ENCODE measurements around the gene PRICKLE3.
"Not testable (repeated sequence)": the region's sequence is repeated elsewhere in the genome, so short reads cannot be mapped to it uniquely, and the experiment has no call there.

The PRICKLE3 gene

GRCh38 chrX:49153467-49153866 lies 32.7 kb downstream of the PRICKLE3 start:
- H3K79me2 ChIP-seq (ENCODE audit: insufficient read depth, low read length): no peaks in the 10 kb centered on the region
- no peaks in the 10 kb centered on the region for H3K9me3 ChIP-seq (ENCODE audit: insufficient read depth, low read length)
- H3K9ac ChIP-seq (ENCODE audit: low read length): no peak overlapping the region

GRCh38 chrX:49149291-49149690 lies 36.9 kb downstream of the PRICKLE3 start:
- not testable (repeated sequence) for H3K9me2 ChIP-seq (replicated peaks; ENCODE audit: insufficient read depth, low read length); H3K9me3 ChIP-seq (ENCODE audit: insufficient read depth, low read length); H3K27ac ChIP-seq (ENCODE audit: low read depth, low read length); H3K36me3 ChIP-seq (ENCODE audit: low read length); H3K9ac ChIP-seq (ENCODE audit: low read length); H3K79me2 ChIP-seq (ENCODE audit: insufficient read depth, low read length); H3K27me3 ChIP-seq (ENCODE audit: low read length); H3K4me3 ChIP-seq (ENCODE audit: insufficient read depth, low read length, poor library complexity, severe bottlenecking); H3K4me2 ChIP-seq (ENCODE audit: low read depth, low read length, poor library complexity, severe bottlenecking); H2AFZ ChIP-seq (ENCODE audit: low read depth, low read length, severe bottlenecking); H3F3A ChIP-seq (ENCODE audit: insufficient read depth); H4K20me1 ChIP-seq (ENCODE audit: low read depth, low read length)

More at GRCh38 chrX:49153467-49153866, 32.7 kb downstream of the PRICKLE3 start:
- Histone ChIP-seq H3K4me3 (ENCODE audit: insufficient read depth, low read length, poor library complexity, severe bottlenecking) (no peak overlapping the region), H3K27me3 (ENCODE audit: low read length) (no peaks in the 10 kb centered on the region), H3K9me2 (replicated peaks; ENCODE audit: insufficient read depth, low read length) (no peaks in the 10 kb centered on the region), H3K4me2 (ENCODE audit: low read depth, low read length, poor library complexity, severe bottlenecking) (no peak overlapping the region), H3K27ac (ENCODE audit: low read depth, low read length) (no peak overlapping the region), H2AFZ (ENCODE audit: low read depth, low read length, severe bottlenecking) (no peak overlapping the region), H3F3A (ENCODE audit: insufficient read depth) (no peaks in the 10 kb centered on the region), H4K20me1 (ENCODE audit: low read depth, low read length) (no peaks in the 10 kb centered on the region), H3K36me3 (ENCODE audit: low read length) (no peaks in the 10 kb centered on the region)
- no peak for TF ChIP-seq CTCF (IDR thresholded peaks at IDR 0.05; ENCODE audit: insufficient read depth, low read length, poor library complexity, severe bottlenecking)
- no peak for TF ChIP-seq EZH2phosphoT487 (conservative IDR thresholded peaks at IDR 0.05; ENCODE audit: low read length)

GRCh38 chrX:49148390-49149100 lies 37.6 kb downstream of the PRICKLE3 start:
- not testable (repeated sequence) for H2AFZ ChIP-seq (ENCODE audit: low read depth, low read length, severe bottlenecking); H3K4me2 ChIP-seq (ENCODE audit: low read depth, low read length, poor library complexity, severe bottlenecking); H3K79me2 ChIP-seq (ENCODE audit: insufficient read depth, low read length); H3K9me3 ChIP-seq (ENCODE audit: insufficient read depth, low read length); H3F3A ChIP-seq (ENCODE audit: insufficient read depth); H3K4me3 ChIP-seq (ENCODE audit: insufficient read depth, low read length, poor library complexity, severe bottlenecking); H3K27ac ChIP-seq (ENCODE audit: low read depth, low read length); H4K20me1 ChIP-seq (ENCODE audit: low read depth, low read length); H3K9ac ChIP-seq (ENCODE audit: low read length); H3K9me2 ChIP-seq (replicated peaks; ENCODE audit: insufficient read depth, low read length); H3K27me3 ChIP-seq (ENCODE audit: low read length); H3K36me3 ChIP-seq (ENCODE audit: low read length)

- H3K9me3 ChIP-seq (ENCODE audit: insufficient read depth, low read length): no peaks in the 10 kb centered on the region
- TF ChIP-seq EZH2phosphoT487 (conservative IDR thresholded peaks at IDR 0.05; ENCODE audit: low read length): no peak
- no peak for TF ChIP-seq CTCF (IDR thresholded peaks at IDR 0.05; ENCODE audit: insufficient read depth, low read length, poor library complexity, severe bottlenecking)
Observed at GRCh38 chrX:49147936-49148335, 38.2 kb downstream of the PRICKLE3 start.

More at GRCh38 chrX:49147936-49148335, 38.2 kb downstream of the PRICKLE3 start:
- Histone ChIP-seq H2AFZ (ENCODE audit: low read depth, low read length, severe bottlenecking) (no peak overlapping the region), H3K4me2 (ENCODE audit: low read depth, low read length, poor library complexity, severe bottlenecking) (no peak overlapping the region), H3K79me2 (ENCODE audit: insufficient read depth, low read length) (no peaks in the 10 kb centered on the region), H3F3A (ENCODE audit: insufficient read depth) (no peaks in the 10 kb centered on the region), H3K36me3 (ENCODE audit: low read length) (no peaks in the 10 kb centered on the region), H4K20me1 (ENCODE audit: low read depth, low read length) (no peaks in the 10 kb centered on the region), H3K27ac (ENCODE audit: low read depth, low read length) (no peak overlapping the region), H3K9ac (ENCODE audit: low read length) (no peak overlapping the region), H3K9me2 (replicated peaks; ENCODE audit: insufficient read depth, low read length) (no peaks in the 10 kb centered on the region), H3K4me3 (ENCODE audit: insufficient read depth, low read length, poor library complexity, severe bottlenecking) (no peak overlapping the region), H3K27me3 (ENCODE audit: low read length) (no peaks in the 10 kb centered on the region)
